ENCODE measurements around the gene TICAM1. TPM values are rescaled to one million over a fixed set of nuclear protein-coding genes. Genes with fewer than 3 reads are reported as not detected.

Gene TICAM1
- total and polyA plus RNA-seq, 2 of the 8 experiments (the other 6 are each of a cell fraction or from before 2014, with no cell fraction given), result 0.41 to 0.65 TPM

- TF ChIP-seq POLR2A (IDR thresholded peaks at IDR 0.05; ENCODE audit: control extremely low read depth in 1 of 2, low read depth in 2 of 2, low read length in 2 of 2), result no peak
Measured at GRCh38 chr19:4814625-4815425, 16.7 kb downstream of the TICAM1 start (continued).

Measured in H1 (cell line).